Common myeloid progenitor, CD34-positive (primary cell): ENCODE results near the gene NRDC.

Experiments
- CTCF ChIA-PET: fragments of 350-600 bp; sonication (Branson Sonifier 250); formaldehyde crosslinking; loops from one replicate; lab custom pipeline; 2021; ENCODE audit warnings: antibody characterized with exemption; lab: Charles Lee
- POLR2A ChIA-PET: fragments of 350-600 bp; sonication (Branson Sonifier 250); formaldehyde crosslinking; loops from one replicate; lab custom pipeline; 2021; ENCODE audit warnings: antibody characterized with exemption; lab: Charles Lee
- DNase-seq, 3 donors: peaks; one replicate each; pipeline versions ENCODE4 v3.0.0 to v3.0.0-alpha.2; 2013
- H3K27ac ChIP-seq, 2 experiments: 1 replicate in 1 of 2; 2 replicates in 1 of 2; pipeline ENCODE4 v1.7.0; 2013; ENCODE audit warnings: inconsistent platforms in 2 of 2, low read length in 2 of 2, mild to moderate bottlenecking in 2 of 2, low read depth in 1 of 2, moderate library complexity in 1 of 2; ENCODE audit not compliant: severe bottlenecking in 2 of 2, insufficient read depth in 1 of 2, poor library complexity in 1 of 2
- H3K27me3 ChIP-seq, 5 experiments: replicated peaks in 2 of 5; 1 replicate in 3 of 5; 2 replicates in 2 of 5; pipeline versions ENCODE4 v1.6.1 to v1.7.0; 2013; ENCODE audit warnings: low read length in 4 of 5, mild to moderate bottlenecking in 2 of 5, moderate library complexity in 2 of 5, inconsistent platforms in 1 of 5; ENCODE audit not compliant: insufficient read depth in 5 of 5, control insufficient read depth in 4 of 5
- H3K36me3 ChIP-seq, 4 experiments: 1 replicate in 2 of 4; 2 replicates in 2 of 4; pipeline versions ENCODE4 v1.6.1 to v1.7.0; 2013; ENCODE audit warnings: low read length in 3 of 4, control low read depth in 1 of 4, mild to moderate bottlenecking in 1 of 4; ENCODE audit not compliant: control insufficient read depth in 4 of 4, insufficient read depth in 4 of 4
- H3K4me1 ChIP-seq, 4 experiments: 1 replicate in 3 of 4; 2 replicates in 1 of 4; pipeline versions ENCODE4 v1.6.1 to v1.7.1; 2013; ENCODE audit warnings: low read length in 3 of 4, mild to moderate bottlenecking in 3 of 4, control low read depth in 1 of 4, inconsistent platforms in 1 of 4, moderate library complexity in 1 of 4; ENCODE audit not compliant: control insufficient read depth in 4 of 4, insufficient read depth in 4 of 4; ENCODE audit errors: control extremely low read depth in 1 of 4
- H3K4me3 ChIP-seq, 7 experiments: 1 replicate in 4 of 7; 2 replicates in 3 of 7; pipeline versions ENCODE4 v1.5.1 to v1.7.0; 2013; ENCODE audit warnings: mild to moderate bottlenecking in 7 of 7, low read length in 6 of 7, moderate library complexity in 6 of 7, inconsistent platforms in 2 of 7, low read depth in 2 of 7, control low read depth in 1 of 7; ENCODE audit not compliant: insufficient read depth in 4 of 7, control insufficient read depth in 1 of 7; ENCODE audit errors: extremely low read depth in 1 of 7
- H3K9me3 ChIP-seq, 5 experiments: 1 replicate in 4 of 5; 2 replicates in 1 of 5; pipeline versions ENCODE4 v1.6.1 to v1.7.1; 2013; ENCODE audit warnings: low read length in 4 of 5, mild to moderate bottlenecking in 2 of 5, inconsistent platforms in 1 of 5, low read depth in 1 of 5, moderate library complexity in 1 of 5; ENCODE audit not compliant: control insufficient read depth in 4 of 5, insufficient read depth in 2 of 5; ENCODE audit errors: control extremely low read depth in 1 of 5
- WGBS: methylation state at CpG from one replicate; pipeline ENCODE4 v1.1.5; 2013; ENCODE audit not compliant: insufficient coverage; 5-methylcytosine and 5-hydroxymethylcytosine counted together

Gene NRDC

DNA sequence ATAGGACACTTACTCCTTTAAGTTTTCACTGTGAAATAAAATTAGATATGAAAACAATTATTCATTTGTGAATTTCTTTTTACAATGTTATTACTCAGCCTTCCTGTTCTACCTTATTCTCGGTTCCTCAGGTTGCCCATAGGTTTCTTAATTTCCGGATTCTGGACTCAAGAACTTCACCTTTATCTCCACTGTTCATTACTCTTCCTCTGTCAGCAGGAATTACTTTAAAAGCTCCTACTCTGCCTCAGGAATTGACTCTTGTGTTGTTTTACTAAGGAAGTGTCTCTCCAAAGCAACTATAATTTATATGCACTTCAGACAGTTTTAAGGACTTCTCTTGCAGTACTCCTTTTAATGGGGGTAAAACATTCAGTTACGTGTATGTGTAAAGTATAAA, 137.9 kb downstream of the NRDC start:
- no peak for DNase-seq
- Histone ChIP-seq H3K4me1 (peaks cover 0 to 21% (median 10%) of the 10 kb centered on the region in 4 experiments), H3K36me3 (peaks cover 0 to 3% (median 0%) of the 10 kb centered on the region in 4 experiments), H3K27me3 (no peaks in the 10 kb centered on the region), H3K4me3 (no peak overlapping the region), H3K9me3 (no peaks in the 10 kb centered on the region), H3K27ac (no peak overlapping the region)
- POLR2A ChIA-PET: interaction anchor here (0.8 kb wide), 1 partner anchor 11 kb away, joined by 4 read pairs; no protein-coding TSS in a partner anchor
- 17% methylated on average over 2 of the region's 3 CpGs for WGBS
- CTCF ChIA-PET: interaction anchor here (0.9 to 3.1 kb wide), 3 partner anchors 9 to 49 kb away, joined by 3 to 12 read pairs (median 4); no protein-coding TSS in a partner anchor
